Nephron (organoid): ENCODE data around the gene POLDIP3.
A peak's percentile ranks its signal among the peaks of the same experiment; 100 is the strongest.

Experiments
- H3K27ac Mint-ChIP-seq, 3 experiments: 2 replicates each; pipeline ENCODE4 v1.8.0; 2020; ENCODE audit warnings: mixed read lengths in 3 of 3, mild to moderate bottlenecking in 2 of 3, moderate library complexity in 1 of 3
- H3K27me3 Mint-ChIP-seq: 2 replicates; pipeline ENCODE4 v1.8.0; 2021; ENCODE audit warnings: low read depth, mild to moderate bottlenecking, moderate library complexity, mixed read lengths
- H3K36me3 Mint-ChIP-seq: 2 replicates; pipeline ENCODE4 v1.8.0; 2020; ENCODE audit warnings: low read depth, mixed read lengths
- H3K4me1 Mint-ChIP-seq: 2 replicates; pipeline ENCODE4 v1.8.0; 2020; ENCODE audit warnings: mixed read lengths
- H3K4me3 Mint-ChIP-seq, 3 experiments: 2 replicates each; pipeline ENCODE4 v1.8.0; 2020; ENCODE audit warnings: mild to moderate bottlenecking in 3 of 3, mixed read lengths in 3 of 3, moderate library complexity in 2 of 3
- H3K9me3 Mint-ChIP-seq: 2 replicates; pipeline ENCODE4 v1.8.0; 2020; ENCODE audit warnings: mixed read lengths
- TF ChIP-seq, protein P1 (sequence below), 3 experiments: fragments of 200-600 bp; sonication (generic); IDR thresholded peaks; one replicate each; pipeline ENCODE4 v1.5.0; 2021; ENCODE audit warnings: antibody characterized with exemption in 3 of 3; ENCODE audit not compliant: unreplicated experiment in 3 of 3

The POLDIP3 gene

DNA sequence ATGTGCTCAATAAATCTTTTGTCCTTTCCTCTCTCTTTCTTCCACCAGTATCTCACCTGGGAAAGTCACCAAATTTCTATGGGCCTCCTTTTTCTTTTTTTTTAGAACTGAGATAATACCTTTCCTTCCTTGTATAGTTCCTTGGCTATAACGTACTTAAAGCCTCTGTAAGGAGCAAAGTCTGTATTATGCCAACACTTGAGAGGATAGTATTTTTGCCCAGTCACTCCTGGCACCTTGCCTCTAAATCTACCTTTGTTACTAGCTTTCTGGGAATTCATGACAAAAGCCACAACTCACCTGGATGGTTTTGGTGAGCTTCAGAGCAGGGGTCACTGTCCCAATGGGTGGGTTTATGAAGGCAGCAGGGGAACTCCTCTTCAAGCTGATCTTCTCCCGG, 12.2 kb downstream of the POLDIP3 start:
- Mint-ChIP-seq H3K9me3 (peaks cover 2% of the 10 kb centered on the region), H3K27ac (no peak overlapping the region), H3K27me3 (no peaks in the 10 kb centered on the region), H3K4me1 (peaks cover 17% of the 10 kb centered on the region), H3K4me3 (no peak overlapping the region), H3K36me3 (peaks cover 76% of the 10 kb centered on the region)
- TF ChIP-seq, protein P1, sequence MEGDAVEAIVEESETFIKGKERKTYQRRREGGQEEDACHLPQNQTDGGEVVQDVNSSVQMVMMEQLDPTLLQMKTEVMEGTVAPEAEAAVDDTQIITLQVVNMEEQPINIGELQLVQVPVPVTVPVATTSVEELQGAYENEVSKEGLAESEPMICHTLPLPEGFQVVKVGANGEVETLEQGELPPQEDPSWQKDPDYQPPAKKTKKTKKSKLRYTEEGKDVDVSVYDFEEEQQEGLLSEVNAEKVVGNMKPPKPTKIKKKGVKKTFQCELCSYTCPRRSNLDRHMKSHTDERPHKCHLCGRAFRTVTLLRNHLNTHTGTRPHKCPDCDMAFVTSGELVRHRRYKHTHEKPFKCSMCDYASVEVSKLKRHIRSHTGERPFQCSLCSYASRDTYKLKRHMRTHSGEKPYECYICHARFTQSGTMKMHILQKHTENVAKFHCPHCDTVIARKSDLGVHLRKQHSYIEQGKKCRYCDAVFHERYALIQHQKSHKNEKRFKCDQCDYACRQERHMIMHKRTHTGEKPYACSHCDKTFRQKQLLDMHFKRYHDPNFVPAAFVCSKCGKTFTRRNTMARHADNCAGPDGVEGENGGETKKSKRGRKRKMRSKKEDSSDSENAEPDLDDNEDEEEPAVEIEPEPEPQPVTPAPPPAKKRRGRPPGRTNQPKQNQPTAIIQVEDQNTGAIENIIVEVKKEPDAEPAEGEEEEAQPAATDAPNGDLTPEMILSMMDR (IDR thresholded peaks at IDR 0.05; ENCODE audit: unreplicated experiment in 3 of 3), result no peak

DNA sequence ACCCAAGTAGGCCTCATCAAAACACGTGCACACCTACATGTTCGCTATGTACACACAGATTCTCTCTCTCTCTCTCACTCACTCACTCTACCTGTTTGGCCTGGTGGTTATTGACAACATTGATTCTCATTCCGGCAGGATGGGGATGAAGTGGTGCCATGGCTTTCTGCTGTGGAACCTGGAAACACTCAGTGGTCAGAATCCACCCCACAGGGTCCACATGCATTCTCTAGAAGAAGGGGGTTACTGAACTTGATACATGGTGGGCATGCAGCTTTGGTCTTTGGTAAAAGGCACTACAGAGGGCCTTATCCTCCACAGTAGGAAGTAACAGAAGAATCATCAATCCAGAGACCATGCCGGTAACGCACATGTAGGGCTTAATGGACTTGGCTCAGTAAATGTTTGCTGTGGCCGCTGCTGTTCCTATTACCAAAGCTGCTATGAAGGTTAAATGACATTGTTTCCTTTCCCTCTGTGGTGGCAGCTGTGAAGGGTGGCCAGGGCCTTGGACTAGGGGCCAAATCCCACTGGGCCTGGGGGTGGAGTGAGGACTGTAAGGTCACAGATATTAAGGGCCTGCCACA, 12.7 kb downstream of the POLDIP3 start:
- no peaks in the 10 kb centered on the region for H3K27me3 Mint-ChIP-seq

DNA sequence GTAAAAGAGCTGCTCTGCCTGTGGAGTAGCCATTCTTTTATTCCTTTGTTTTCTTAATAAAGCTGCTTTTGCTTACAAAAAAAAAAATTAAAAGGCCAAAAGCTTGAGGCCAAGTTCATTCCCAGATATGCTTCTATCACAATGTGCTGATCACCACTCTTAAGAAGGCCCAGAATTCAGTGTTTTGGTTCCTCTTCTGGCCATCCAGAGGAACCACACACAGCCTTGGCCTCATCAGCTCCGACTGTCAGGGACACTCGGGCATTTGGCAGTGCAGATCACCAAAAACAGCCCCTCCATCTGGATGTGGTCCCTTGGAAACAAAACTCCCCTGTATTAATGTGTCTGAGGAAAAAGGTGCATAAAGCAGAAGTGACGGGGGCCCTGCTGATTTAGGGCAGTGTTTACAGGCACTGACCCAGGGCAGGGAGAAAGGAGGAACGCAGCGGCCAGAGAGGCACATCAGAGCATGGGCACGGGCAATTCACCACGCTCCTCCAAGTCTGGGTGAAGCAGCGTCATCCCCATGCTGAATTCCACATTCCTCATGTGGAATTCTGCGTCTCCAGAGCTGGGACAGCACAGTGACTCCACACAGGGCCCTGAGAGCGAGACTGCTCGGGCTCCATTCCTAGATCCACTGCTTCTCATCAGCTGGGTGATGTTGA, 17.7 kb downstream of the POLDIP3 start:
- Mint-ChIP-seq H3K4me1 (peaks cover 6% of the 10 kb centered on the region), H3K36me3 (peaks cover 66% of the 10 kb centered on the region), H3K9me3 (no peaks in the 10 kb centered on the region), H3K4me3 (no peak overlapping the region), H3K27ac (peak overlapping the region in 1 of 3 experiments; percentile 51), H3K27me3 (no peaks in the 10 kb centered on the region)
- TF ChIP-seq, protein P1 (IDR thresholded peaks at IDR 0.05; ENCODE audit: unreplicated experiment in 3 of 3), result no peak

More for the DNA sequence above, 12.7 kb downstream of the POLDIP3 start:
- TF ChIP-seq, protein P1 (IDR thresholded peaks at IDR 0.05; ENCODE audit: unreplicated experiment in 3 of 3), result no peak
- Mint-ChIP-seq H3K36me3 (peaks cover 76% of the 10 kb centered on the region), H3K4me1 (peaks cover 20% of the 10 kb centered on the region), H3K9me3 (peaks cover 2% of the 10 kb centered on the region), H3K27ac (no peak overlapping the region), H3K4me3 (no peak overlapping the region)

DNA sequence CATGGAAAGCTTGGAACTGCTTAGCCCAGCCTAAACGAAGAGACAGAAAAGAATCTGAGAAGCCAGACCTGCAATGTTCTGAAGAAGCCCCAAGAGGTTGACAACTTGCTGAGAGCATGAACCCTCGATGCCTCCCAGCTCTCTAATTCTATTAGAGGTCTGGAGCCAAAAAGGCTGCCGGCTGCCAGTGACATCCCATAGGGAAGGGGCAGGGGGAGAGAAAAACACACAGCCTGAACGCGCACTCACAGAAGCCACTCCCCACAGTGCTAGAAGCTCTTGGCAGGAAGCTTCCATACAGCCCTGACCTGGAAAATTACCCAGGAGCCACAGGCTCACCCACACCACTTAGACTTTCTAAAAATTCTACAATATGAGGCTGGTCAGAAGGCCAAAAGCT, 18.3 kb downstream of the POLDIP3 start:
- Mint-ChIP-seq H3K27ac (no peak overlapping the region), H3K9me3 (no peaks in the 10 kb centered on the region), H3K36me3 (peaks cover 66% of the 10 kb centered on the region)

DNA sequence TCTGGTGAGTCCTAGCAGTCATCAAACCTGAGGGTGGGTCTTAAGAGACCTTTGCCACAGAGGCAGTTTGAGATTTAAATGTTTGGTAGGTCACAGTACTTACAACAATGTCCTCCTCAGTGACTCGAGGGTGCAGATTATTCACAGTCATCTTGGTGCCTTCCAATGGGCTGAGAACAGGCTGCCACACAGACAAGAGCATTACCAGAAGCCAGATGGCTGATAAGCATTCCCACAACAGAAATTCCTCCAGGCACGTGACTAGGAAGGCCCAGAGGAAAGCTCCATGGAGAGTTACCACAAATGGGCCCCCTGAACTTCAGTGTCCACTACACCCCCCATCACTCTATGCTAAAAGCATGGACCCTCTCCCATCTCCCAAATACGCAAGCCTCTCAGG, 19.2 kb downstream of the POLDIP3 start:
- Mint-ChIP-seq H3K4me1 (peaks cover 6% of the 10 kb centered on the region), H3K9me3 (no peaks in the 10 kb centered on the region), H3K4me3 (no peak overlapping the region), H3K36me3 (peaks cover 72% of the 10 kb centered on the region), H3K27me3 (no peaks in the 10 kb centered on the region), H3K27ac (no peak overlapping the region)
- TF ChIP-seq, protein P1 (IDR thresholded peaks at IDR 0.05; ENCODE audit: unreplicated experiment in 3 of 3), result no peak

More for the DNA sequence above, 18.3 kb downstream of the POLDIP3 start:
- Mint-ChIP-seq H3K4me1 (peaks cover 6% of the 10 kb centered on the region), H3K4me3 (no peak overlapping the region), H3K27me3 (no peaks in the 10 kb centered on the region)
- TF ChIP-seq, protein P1 (IDR thresholded peaks at IDR 0.05; ENCODE audit: unreplicated experiment in 3 of 3), result no peak

DNA sequence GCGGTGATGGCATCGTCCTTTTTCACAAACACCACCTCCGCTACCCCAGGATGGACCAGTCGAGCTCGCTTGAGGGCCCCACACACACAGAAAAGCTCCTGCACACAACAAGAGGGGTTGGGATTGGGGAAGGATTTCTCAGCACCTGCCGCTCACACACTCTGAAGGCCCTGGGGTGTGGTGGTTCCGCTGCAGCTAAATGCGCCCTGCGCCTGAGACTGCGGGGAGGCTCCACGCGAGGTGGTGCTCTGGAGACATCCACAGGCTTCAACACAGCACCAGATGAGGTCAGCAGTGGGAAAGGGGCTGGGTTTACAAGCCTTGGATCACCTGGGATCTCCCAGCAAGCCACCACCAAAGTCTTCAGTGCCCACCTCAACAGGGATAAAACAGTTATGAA, 22.7 kb downstream of the POLDIP3 start:
- TF ChIP-seq, protein P1 (IDR thresholded peaks at IDR 0.05; ENCODE audit: unreplicated experiment in 3 of 3), result no peak
- no peaks in the 10 kb centered on the region for H3K9me3 Mint-ChIP-seq
- H3K4me3 Mint-ChIP-seq, result no peak overlapping the region
- peaks cover 73% of the 10 kb centered on the region for H3K36me3 Mint-ChIP-seq
- no peaks in the 10 kb centered on the region for H3K27me3 Mint-ChIP-seq
- peaks cover 3% of the 10 kb centered on the region for H3K4me1 Mint-ChIP-seq
- no peak overlapping the region for H3K27ac Mint-ChIP-seq
